HG03175 (cell line): ENCODE data around the gene TRIO.

Experiments
- ATAC-seq: cut with Tn5 transposase; IDR thresholded peaks from one replicate; pipeline ENCODE4 v1.9.1; 2021; ENCODE audit warnings: mild to moderate bottlenecking, moderate library complexity; ENCODE audit not compliant: unreplicated experiment

TRIO gene

DNA sequence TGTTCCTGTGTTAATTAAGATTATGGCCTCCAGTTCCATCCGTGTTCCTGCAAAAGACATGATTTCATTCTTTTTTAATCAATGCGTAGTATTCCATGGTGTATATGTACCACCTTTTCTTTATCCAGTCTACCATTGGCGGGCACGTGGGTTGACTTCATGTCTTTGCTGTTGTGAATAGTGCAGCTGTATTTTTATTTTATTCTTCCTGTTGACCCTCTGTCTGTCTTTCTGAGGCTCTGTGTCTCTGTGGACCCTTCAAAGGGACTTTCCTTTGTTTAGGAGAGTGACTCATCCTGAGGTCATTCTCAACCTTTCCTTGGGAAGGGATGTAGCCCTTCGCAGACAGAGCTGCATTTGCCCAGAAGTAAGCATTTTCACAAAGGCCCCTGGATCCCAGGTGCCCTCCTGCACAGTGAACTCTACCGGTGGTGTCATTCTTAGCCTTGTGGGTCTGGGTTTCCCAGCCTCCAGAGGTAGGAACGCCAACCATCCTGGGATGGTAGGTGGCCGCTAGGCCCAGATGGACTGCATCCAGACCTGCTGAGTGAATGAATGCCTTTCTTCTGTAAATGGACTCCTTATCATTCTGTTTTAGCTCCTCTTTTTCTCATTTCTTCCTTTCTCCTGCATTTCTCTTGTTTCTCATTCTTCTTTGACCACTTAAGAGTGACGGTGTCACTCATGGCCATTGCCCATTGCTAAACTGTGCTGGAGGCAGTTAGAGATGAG, 22.4 kb downstream of the TRIO start:
- no peak for ATAC-seq

DNA sequence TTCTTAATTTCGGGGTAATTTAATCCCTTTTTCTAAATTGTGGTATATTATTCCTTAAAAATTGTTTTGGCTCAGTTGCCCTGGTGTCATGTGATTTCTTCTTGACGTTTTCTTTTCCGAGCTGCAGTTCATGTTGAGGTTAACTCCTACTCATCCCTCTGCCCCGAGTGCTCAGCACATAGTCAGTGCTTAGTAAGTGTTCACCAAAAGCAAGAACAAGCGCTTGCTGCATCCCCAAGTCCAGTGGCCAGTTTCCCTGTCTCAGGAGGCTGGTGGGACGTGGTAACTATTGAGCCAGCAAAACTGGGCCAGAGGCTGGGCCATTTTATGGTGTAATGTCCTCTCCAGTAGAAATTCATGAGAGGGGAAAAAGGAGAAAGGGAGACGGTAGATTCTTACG, 23.3 kb downstream of the TRIO start:
- no peak for ATAC-seq

DNA sequence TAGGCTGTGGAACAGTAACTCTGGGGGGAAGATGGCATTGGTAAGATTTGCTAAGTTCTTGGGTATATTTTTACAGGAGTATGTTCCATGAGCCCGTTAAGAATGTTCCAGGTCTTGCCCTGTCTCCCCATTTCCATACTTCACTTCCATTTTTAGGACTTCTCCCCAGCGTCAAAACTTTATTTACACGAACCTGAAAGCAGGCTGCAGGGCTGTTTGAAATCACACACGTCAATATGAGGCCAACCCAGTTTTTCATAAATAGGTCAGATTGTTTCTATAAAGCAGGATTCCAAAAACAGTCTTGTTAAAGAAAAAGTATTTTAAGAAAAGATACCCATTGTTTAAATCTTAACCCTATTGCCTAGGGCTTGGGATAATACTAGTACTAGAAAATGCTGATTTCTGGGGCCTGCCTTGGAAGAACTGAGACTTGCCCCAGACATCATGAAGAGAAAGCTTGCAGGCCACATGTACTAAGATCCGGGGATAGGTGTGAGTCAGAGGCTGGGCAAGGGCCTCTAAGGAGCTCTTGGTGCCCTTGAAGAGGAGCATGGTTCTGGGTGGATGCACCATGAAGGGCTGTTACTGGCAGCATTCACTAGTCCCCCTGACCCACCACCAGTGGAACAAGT, 24.2 kb downstream of the TRIO start:
- ATAC-seq = peak; percentile 31

DNA sequence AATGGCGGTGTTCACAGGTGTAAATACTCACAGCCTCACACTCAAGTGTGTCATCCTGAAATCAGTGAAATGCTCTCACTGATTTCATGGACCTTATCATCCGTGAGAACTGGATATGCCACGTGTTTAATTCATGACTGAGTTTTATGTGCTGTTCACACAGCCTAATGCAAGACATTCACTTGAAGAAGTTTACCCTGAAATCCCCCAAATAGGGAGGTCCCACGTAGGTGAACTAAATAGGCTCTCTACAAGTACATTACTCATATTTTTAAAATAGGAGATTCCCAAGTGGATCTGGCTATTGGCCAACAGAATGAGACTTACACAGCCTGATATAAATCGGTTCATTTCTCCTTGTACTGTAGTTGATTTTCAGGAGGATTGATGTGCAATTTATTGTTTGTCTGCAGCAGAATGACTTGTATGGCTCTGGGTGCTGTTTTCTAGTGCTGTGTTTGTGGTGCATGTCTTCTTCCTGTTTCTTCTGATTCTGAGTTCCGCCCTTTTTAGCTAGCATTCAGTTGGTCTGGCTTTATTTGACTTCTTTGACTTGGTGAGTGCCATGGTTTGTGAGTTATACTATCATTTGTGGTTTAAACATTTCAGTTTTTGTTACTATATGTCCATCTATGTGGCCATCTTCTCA, 25.1 kb downstream of the TRIO start:
- peak; percentile 28 for ATAC-seq

DNA sequence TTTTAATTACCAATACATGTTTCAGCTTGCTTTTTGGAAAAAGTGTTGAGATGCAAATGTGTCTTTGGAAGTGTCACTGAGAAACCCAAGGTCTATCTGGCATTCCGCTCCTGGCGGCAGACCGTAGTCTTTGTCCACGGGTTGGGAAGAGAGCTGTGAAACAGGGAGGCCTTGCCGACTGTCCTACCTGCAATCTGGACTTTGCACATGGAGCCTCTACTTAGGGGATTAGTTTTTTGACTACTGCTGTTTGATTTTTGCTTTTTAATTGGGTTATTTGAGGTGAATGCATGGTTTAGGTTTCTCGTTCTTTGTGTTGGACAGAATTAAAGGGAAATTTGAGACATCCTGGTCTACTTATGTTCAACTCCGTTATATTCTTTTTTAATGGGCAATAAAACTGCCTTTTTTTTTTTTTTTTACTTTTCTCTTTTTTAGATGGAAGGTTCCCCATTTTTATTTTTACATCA, 25.7 kb downstream of the TRIO start:
- no peak for ATAC-seq

DNA sequence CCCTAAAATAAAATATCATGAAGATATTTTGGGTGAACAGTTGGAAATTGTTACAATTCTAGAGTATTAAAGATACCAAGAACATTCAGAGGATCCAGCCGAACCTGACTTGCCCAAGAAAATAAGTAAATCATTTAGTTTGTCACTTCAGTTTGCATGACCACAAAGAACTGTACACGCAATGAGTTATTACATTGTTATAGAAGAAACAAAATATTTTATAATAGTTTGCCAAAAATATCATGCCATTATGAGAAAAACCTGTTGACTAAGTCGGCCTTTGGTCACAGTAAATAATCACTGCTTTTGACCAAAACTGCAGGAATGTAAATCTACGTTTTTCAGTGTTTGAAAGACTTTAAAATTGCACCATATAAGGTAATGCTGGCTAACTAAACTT, 27.9 kb downstream of the TRIO start:
- no peak for ATAC-seq

DNA sequence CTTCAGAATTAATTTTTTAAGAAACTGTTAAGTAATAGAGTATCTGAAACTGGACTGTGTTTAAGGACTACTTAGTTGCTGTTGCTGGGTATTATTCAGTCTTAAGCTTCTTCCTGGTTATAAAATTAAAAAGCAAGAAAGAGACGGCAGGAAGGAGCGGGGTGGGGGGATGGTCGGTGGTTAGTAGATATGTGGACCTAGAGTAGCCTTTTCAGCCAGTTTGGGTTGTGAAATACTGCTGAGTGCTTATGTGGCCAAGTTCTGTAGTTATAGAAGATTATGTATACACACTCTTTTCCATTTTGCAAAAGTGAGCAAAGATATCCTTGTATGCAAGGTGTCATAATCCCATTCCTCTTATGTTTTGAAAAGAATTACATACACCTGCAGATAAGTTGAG, 28.5 kb downstream of the TRIO start:
- peak; percentile 24 for ATAC-seq

DNA sequence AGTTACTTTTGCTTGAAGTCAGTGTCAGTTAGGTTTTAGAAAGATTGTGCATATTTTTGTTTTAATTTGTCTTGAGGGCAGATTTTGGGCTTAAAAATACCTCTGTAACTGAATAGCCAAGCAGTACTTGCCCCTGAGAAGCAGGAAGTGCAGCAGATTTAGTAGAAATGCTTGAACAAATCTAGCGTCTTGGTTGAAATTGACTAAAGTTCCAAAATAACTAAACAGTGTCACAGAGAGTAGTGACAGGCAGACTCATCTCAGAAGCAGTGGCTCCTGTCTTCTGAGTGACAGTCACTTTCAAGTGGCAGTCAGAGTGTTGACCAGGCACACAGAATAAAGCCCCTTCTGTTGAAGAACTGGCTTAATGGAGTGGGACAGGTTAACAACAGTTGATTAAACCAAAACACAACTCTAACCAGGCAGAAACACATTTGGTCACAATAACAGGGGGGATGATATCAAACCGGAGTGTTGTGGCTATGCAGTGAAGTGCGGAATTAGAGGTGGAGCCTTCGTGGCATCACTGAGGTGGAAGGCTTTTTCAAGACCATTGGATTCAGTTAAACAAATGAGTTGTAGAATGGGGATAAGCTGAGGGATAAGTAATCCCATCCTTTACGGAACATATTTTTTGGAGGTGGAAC, 29.1 kb downstream of the TRIO start:
- peak; percentile 54 for ATAC-seq

DNA sequence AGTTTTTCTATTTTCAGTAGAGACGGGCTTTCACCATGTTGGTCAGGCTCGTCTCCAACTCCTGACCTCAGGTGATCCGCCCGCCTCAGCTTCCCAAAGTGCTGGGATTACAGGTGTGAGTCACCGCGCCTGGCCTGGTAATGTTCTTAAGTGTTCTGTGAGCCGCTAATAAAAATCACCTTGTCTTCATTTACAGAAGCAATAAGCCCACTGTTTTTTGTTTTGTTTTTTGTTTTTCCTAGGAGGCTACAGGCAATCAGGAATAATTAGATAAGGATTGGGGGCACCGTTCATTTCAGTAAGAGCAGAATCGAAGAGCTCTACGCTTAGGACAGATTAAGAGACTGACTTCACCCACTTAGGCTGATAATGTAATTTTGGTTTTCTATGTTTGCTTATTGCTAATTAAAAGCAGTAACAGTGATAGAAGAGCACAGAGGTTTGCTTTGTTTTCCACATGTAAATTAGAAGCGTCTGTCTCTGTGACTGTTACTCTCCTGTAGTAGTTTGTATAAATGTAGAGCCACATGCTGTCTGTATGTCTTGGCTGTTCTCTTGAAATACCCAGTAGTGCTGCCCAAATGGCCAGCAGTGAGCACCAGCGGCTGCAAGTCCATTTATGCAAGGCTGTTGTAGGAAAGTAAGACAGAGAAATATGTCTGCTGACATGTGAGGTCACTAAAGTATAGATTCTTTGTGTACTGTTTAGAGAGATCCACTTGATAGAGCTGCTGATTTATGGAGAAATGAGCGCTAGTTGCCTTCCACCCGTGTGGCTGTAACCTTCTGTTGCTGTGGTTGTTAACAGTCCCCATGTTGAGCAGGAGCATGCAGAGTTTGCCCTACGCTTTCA, 30.5 kb downstream of the TRIO start:
- ATAC-seq = peak; percentile 11

DNA sequence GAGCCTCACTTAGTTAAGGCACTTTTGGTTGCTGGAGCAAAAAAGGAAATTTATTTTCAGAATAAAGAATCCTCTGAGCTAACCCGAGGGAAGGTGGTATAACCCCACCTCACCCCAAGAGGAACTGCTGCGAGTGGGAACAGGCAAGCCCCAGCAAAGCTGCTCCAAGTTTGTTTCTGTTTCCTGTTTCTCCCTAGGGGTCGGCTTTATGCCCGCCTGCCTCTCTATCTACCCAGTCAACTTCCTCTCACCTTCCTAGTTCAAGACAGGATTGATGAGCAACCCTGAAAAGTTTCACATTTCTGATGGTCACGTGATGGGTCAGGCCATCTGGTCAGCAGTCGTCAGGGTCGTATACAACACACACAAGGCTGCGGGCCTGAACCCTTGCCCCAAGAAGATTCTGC, 31.1 kb downstream of the TRIO start:
- ATAC-seq = peak; percentile 27

DNA sequence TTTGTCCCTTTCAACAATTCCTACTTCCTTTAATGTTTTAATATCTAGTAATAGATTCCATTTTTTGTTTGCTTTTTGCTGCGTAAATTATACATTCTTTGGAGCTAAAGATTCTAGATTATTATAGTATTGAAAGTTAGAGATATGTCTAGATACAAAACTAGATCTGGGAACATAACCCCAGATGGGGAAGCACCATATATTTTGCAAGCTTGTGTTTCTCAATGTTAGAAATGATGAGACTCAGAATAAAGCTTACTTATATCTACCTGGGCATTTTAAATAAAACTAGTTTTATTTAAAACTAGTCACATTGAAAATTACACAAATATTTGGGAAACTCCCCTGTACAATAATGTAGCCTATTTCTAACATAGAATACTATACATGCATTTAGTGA, 32.2 kb downstream of the TRIO start:
- no peak for ATAC-seq

DNA sequence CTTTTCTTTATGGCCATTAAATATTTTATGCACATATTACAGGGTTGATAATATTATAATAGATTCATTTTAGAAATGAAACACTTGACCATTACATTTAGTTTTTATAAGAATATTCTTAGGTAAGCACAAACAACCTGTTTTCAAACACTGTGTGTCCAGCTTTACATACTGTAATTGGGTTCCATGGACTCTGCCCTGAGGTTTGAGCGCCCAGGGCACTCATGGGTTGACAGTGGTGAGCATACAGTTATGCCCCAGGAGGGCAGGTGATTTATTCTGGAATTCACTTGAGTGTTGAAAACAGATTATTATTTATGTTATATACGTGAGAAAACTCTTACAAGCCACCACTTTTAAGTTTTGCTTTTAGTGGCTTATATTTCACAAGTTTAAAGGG, 33.7 kb downstream of the TRIO start:
- no peak for ATAC-seq

DNA sequence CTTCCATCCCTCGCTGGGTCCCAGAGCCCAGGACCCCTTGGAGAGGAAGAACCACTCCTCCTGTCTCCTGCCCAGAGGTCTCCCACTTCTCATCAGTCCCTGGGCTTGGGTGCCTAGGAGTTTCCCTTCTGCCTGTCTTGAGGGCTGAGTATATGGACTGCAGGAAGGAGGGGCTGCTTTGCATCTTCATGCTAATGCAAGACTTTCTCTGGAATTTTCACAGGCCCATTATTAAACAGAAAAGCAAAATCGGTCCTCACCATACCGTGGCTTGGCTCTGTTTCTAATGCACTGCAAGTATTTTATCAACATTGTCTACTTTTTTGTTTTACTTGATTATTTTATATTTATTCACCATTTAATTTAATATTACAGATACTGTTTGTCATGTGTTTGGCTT, 34.5 kb downstream of the TRIO start:
- no peak for ATAC-seq

DNA sequence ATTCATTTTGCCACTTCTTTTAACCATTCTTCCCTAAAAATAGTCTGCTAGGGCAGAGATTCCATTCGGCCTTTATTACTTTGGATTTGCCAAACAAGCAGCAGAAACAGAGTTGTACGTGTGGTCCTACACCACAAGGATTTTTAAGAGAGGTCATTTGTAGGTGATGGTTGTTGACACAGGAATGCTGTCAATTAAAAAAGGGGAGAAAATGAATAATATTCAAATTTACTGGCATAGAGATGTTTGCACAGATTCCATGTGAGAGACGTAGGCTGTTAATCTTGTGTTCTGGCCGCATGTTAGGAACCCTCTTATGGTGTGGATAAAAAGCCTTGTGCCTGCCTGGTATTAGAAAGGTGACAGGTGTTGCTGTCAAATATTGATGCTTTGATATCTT, 34.9 kb downstream of the TRIO start:
- ATAC-seq = no peak

DNA sequence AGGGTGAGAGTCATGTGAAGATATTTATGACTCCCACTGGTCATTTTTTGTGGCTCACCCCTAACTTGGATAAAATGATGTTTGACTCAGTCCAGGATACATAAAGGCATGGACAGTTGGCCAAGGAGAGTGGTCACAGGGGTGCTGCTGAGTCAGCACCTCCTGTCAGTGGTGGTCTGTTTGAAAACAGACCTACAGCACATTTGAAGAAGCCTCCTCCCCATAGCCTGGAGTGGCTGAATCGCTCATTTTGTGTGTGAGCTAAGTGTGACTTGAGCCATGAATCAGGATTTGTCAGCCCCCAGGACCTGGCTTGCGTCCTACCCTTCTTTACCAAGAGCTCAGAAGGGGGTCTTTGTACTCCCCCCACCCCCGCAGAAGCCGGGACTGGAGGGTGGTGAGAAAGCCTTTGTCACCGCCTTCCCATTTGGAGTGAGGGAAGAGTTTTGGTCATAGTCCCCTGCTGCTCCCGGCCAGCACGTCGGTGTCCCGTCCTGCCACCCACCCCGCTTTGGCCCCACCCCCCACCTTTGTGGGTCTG, 35.6 kb downstream of the TRIO start:
- ATAC-seq = no peak

DNA sequence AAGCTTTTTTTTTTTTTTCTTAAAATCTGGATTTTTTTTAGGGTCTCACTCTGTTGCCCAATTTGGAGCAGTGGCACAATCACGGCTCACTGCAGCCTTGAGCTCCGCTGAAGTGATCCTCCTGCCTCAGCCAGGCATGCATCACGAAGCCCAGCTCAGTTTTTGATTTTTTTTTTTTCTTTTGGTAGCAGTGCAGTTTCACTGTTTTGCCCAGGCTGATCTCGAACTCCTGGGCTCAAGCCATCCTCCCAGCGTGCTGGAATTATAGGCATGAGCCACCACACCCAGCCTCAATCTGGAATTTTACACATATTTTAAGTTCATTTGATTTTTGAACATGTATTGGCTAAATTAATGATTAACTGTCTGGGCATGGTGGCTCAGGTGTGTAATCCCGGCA, 36.3 kb downstream of the TRIO start:
- ATAC-seq = no peak

DNA sequence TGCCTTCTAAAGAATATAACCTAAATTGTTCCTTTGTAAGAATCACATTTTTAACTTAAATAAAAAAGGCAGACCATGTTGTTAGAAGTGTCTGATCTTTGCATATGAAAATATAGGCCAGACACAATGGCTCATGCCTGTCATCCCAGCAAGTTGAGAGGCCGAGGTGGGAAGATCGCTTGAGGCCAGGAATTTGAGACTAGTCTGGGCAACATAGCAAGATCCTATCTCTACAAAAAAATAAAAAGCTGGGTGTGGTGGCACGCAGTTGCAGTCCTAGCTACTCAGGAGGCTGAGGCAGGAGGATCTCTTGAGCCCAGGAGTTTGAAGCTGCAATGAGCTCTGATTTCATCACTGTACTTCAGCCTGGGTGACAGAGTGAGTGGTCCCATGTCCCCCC, 37.3 kb downstream of the TRIO start:
- ATAC-seq = no peak

DNA sequence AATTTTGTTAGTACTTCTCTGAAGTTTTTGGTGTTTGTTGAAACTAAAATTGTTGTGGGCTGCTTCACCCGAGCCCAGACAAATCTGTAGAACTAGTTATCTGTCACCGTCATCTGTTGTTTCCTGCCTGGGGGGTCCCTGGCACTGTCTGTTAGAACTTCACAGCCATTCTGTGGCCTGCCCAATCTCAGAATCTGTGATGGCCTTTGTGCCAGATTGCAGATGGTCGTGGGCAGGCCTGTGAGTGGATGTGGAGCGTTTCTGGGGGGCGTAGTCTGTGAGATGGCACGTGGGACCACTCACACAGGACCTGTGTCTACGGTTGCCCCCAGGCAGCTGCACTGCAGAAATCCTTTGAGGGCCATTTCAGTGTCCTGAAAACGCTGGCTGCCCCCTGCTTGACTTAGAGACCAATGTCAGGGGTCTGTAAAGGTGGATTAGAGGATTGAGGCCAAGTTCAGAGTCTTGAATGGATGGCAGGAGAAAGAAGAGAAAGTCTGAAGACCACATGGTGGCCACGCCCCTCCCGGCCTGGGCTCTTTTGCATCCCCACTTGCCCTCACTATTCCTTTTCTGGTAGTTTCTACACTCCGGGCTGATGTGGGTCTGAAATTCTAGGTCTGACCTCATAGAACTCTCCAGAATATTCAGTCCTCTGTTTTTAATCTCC, 38.3 kb downstream of the TRIO start:
- no peak for ATAC-seq

DNA sequence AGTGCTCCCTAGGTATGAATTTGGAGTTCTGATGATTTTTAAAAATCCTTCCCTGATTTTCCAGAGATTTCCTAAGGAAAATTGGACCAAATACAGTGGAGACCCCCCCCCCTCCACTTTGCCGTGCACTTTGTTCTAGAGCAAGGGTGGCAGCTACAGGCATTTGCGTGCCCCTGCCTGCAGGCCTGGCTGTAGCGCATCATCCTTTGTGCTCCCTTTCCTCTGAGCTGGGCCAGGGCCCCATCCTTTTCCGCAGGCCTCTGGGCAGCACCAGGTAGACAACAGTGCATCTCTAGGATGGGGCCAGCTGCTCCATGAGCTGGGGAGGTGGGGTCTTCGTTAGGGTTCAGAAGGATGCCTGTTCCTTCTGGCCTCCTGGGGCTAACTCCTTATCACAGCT, 39.6 kb downstream of the TRIO start:
- no peak for ATAC-seq
